NCI-H82 (cell line): ENCODE data around the gene SLC8A2.
"Not testable (repeated sequence)": the region's sequence is repeated elsewhere in the genome, so short reads cannot be mapped to it uniquely, and the experiment has no call there.

ENCODE experiments used
- DNase-seq: peaks from one replicate; lab custom pipeline; 2025; lab: John Stamatoyannopoulos, UW

The SLC8A2 gene

DNA sequence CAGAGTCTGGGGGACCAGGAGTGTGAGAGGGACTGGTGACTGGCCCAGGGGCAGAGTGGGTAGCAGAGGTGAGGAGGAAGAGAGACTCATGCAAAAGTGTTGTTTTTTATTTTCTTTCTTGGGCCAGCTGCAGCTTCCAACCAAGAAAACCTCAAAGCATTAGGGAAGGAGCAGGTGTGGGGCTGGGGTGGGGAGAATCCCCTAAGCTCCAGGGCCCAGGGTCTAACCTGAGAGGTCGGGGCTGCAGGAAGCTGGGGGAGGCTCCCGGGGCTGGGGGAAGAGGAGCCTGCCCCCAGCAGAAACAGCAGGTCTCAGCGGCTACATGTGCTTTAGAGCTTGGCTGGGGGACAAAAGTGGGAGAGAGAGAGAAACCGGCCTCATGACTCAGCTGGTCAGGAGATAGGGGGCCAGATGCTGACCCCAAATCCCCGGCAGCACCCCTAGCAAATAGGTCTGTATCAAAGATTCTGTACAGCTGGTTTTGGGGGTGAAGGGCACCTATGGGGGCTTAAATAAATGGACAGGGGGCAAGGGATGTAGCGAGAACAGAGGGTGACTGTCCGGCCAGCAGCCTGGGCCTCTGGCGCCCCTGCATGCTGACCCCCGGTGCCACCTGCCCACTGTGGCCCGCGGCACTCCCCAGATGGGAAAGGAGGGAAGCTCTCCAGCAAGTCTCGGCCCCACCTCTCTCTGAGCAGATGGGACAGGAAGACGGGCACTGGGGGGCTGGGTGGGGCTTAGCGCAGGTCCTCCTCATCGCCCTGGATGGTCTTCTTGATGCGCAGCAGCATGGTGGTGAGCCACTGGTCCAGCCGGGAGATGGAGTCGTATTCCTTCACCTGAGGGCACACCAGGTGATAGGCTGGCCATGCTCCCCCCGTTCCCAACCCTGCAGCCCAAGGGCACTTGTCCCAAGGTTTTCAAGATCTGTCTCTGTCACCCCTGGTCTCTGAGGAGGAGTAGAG, 16.1 kb upstream of the SLC8A2 start:
- DNase-seq = peak; percentile 43

DNA sequence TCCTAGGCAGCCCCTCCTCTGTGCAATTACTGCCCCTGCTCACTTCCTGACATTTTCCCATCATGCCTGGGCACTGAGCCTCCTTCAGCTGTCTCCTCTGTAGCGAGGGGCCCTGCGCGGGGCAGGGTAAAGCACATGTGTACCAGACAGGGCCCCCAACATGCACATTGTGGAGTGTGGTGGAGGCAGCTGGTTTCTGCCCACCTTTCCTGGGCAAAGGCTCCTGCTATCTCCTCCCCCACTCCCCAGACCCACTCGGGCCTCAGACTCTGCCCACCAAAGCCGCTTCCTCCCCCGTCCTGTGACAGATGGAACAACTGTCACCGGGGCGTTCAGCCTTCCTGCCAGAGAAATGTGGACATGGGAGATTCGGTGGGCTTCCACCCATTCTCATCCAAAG, 15.2 kb upstream of the SLC8A2 start:
- DNase-seq = peak; percentile 65

DNA sequence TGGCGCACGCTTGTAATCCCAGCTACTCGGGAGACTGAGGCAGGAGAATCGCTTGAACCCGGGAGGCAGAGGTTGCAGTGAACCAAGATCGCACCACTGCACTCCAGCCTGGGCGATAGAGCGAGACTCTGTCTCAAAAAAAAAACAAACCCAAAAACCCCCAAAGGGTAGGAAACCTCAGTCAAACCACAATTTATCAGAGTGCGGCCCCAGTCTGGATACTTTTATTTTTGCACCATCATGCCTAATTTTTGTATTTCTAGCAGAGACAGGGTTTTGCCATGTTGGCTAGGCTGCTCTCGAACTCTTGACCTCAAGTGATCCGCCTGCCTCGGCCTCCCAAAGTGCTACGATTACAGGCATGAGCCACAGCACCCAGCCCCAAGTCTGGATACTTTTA, 14.5 kb upstream of the SLC8A2 start:
- DNase-seq = not testable (repeated sequence)

DNA sequence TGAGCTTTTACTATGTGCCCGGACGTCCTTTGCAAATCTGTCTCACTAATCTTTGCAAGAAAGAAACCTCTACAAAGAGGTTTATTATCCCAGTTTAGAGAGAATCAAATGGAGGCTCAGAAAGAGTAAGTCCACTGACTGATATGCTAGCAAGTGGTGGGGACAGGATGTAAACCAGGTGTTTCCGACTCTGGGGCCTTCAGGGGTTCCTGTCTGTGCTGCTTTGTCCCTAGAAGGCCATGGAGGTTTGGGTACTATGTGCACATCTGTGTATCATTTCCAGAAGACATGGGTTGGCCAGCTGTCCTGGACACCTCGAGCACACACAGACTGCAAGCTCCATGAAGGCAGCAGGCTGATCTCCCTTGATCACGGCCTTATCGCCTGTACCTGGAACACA, 13.5 kb upstream of the SLC8A2 start:
- DNase-seq = no peak

DNA sequence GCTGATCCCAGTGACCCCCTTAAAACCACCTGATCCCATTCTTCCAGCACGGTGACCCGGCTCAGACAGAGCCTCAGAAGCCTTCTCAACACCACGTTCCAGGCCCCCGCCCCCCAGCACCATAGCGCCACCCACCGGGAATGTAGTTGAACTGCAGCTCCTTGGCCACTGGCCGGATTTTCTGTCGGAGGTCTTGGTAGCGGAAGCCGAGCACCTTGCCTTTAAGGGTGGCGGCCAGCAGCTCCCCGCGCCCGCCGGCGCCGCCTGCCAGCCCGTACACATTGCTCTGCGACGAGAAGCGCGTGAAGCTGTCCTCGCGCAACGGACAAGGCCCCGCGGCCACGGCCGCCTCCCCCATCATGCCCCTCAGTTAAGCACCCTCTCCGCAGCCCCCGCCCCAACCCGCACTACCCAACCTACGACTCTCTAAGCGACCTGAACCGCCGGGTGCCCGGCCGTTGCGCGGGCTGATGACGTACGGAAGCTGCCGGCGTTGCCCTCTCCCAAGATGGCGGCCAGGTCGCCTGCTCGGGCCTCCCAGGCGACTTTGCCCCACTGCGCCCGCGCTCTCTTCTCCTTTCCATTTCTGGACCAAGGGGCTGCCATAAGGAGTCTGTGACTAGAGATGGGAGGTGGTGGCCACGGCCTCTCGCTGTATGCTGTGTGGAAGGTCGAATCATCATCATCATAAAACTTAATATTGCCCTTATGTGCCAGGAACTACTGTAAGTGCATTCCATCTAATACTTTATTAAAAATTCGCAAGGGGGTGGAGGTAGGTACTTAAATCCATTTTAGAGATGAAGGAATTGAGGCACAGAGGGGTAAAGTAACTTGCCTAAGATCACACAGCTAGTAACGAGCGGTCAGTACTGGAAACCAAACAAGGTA, 12.4 kb upstream of the SLC8A2 start, which contains the start of gene KPTN:
Gene KPTN, minus strand, starts transcription at position 420 of the 891 bp plus-strand sequence. Its CDS starts 59 bp downstream, at position 361.
- peak; percentile 96 for DNase-seq

DNA sequence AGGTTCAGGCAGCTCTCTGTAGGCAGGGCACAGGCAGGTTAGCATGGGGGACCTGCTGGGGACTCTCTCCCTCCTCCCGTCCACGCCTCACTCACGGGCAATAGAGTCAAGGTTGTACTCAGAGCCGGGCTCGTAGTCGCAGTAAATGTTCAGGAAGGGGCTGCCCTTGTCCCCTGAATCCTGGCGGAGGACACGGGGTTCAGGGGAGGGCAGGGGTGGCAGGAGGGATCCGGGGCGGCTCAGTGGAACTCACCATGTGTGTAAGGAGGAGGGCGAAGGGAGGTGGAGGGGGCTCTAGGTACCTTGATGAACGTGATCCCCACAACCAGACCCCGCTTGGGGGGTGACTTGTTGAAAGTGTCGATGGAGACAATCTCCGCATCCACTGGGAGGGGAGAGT, 11.5 kb upstream of the SLC8A2 start:
- no peak for DNase-seq

DNA sequence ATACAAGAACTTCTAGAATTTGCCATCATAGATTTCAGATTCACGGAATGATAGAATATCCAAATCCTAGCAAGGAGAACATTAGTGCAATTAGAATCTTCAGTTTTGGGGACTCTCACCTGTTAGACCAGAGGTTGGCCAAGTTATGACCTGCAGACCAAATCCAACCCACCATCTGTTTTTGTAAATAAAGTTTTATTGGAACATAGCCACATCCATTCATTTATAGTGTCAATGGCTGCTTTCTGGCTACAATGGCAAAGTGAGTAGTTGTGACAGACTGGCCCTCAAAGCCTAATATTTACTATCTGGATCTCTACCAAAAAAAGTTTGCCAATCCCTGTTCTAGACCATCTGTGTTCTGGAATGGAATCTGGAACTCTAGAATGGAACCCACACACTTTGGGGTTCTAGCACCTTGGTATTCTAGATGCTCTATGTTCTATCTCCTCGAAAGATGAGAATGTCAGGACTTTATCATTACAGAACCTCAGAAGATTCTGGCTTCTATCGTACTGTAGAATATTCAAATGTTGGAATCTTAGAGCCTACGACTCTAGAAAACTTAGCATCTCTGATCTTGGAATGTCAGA, 9.9 kb upstream of the SLC8A2 start:
- DNase-seq = no peak

DNA sequence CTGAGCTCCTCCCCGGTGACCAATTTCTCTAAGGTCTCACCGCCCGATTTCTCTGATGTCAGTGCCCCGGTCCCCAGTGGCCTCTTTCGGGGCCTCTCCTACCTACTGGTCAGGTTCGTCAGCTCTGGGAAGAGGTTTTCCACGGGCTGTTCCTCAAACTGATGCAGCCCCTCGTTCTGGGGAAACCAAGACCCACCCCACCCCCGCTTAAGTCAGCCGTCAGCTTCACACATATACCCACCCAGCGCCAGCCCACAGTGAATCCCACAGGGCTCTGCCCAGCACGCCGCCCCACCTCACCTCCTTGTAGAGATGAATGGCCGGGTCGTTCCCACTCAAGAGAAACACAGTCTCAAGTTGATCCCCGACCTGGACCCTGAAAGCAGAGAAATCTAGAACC, 9.0 kb upstream of the SLC8A2 start:
- no peak for DNase-seq

DNA sequence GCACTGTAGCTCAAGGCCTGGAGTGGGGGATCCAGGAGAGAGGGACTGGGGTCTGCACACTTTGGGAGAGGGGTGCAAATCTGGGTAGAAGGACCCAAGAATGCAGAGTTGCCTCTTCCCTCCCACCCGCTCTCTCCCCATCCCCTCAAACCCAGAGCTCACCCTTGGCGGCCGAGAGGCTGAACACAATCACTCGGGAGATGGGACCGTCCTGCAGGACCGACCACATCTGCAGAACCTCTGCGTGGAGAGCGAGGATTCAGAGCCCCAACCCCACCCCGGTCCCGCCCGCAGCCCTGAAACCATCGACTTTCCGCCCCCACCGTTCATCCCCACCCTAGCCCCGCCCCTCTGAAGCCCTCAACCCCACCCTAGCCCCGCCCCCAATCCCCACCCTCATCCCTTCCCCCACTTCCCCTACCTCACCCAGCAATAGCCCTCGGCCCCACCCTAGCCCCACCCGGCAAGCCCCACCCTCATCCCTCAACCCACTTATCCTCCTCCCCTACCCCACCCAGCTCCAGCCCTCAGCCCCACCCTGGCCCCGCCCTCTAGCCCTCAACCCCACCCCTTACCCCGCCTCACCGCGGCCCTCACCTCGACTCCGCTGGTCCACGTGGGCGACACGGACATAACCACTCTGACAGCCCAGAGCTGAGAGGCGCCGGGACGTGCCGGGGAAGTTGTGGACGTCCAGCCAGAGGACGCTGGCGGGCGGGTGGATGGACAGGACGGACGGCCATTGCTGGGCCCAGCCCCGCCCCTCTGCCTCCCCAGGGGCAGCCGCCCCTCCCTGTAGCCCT, 8.2 kb upstream of the SLC8A2 start:
- peak; percentile 87 for DNase-seq

DNA sequence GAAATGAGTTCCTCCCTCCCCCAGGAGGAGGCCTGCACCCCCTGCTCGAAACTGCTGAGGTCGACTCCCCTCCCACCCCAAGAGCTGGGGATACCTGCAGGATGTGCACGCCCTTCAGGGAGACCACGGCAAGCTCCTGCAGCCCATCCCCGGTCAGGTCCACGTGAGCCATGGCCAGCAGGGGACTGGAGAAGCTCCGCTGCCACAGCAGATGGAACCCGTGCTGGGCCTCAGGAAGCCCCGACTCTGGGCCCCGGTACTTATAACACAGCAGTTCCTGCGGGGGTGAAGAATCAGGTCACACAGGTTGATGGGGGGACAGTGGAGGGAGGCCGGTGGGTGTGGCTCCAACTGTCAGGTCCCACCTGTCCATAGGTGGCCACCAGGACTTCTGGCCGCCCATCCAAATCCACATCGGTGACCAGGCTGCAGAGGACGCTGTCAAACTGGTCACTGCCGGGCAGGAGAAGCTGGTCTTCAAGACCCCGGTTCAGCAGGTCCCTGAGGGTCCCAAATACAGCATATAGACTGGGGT, 4.8 kb upstream of the SLC8A2 start:
- DNase-seq = no peak

DNA sequence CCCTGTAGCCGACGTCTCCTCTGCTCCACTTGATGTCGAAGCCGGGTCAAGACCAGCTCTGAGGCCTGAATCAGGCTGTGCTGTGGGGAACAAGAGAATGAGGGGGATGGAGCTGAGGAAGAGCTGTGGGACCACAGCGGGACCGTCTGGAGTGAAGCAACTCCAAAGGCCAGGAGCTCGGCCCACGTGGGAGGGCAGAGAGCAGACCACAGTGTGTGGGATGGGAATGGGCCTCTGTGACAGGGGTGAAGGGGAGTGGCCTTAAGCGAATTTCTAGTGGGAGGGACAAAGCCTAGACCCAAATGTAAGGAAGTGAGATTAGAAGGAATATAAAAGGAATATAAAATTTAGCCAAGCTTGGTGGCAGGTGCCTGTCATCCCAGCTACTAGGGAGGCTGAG, 3.8 kb upstream of the SLC8A2 start:
- no peak for DNase-seq

DNA sequence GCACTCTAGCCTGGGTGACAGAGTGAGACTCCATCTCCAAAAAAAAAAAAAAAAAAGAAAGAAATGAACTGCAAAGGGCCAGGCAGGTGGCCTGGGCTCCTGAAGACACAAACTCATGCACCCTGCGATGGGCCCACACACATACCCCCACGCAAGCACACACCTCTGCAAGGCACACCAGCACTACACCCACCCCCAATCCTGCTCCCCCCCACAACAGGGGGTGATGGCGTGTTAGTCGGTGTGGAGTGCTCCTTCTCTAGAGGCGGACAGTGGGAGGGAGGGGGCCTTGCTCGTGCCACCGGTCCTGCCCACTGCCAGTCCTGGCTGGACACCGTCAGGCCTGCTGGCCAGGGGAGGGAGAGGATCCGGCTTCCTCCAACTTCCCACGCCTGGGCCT, 1.6 kb upstream of the SLC8A2 start:
- DNase-seq = no peak

DNA sequence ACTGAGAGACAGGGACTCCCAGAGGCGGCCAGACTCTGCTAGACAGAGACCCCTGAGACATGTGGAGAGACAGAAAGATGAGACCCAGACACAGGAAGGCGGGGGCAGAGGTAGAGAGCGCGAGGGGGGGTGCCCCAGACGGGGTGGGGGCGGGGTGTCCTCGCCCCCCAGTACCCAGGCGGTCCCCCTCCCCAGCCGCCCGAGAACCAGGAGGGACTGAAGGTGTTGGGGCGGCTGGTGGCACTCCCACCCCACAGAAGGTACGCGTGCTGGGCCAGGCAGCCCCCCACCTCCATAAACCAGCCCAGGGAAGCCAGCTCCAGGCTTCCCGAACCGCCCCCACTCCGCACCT, 336 bp downstream of the SLC8A2 start:
- no peak for DNase-seq

DNA sequence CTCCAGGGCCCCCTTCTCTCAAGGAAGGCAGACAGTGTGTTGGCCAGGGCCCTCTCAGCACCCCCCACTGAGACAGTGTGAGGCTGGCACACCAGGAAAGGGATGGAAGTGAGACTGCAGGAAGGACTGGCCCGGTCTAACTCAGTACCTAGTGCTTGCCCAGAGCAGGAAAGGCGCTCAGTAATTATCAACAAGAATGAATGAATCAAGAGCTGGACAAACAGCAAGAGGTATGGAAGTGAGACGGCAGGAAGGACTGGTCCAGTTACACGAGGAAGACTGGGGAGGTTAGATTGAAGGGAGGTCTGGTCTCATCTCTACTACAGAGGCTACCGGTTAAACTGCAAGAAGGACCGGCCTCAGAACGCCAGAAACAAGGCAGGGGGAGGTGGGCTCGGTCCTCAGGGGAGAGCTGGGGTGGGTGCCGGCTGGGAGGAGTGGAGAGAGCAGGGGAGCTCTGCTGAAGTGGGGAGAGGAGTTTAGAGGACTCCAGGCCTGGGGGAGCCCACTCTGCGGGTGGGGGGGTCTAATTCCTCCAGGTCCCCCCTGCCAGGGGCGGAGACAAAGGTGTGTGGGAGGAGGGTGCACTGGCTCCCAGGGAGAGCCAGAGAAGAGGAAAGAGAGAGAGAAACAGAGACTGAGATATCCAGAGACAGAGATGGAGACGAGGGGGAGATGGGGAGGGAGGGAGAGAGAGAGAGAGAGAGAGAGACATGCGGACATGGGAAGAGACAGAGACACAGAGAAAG, 1.1 kb downstream of the SLC8A2 start:
- no peak for DNase-seq

DNA sequence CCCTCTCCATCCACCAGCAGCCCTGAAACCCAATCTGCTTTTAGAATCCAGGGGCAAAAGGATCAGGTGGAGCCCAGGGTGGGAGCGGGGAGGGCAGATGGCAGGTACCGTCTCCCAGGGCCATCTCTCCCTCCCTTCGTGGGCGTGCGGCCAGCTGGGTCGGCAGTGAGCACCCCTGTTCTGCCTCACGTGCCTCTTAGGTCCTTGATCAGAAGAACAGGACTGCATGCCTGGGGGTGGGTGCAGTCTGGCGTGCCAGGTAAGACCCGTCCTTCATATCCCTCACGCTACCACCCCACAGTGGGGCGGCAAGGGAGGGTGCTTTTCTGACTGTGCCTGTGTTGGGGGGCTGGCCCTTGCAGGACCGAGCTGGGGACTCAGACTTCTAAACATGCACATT, 2.0 kb downstream of the SLC8A2 start:
- peak; percentile 51 for DNase-seq

DNA sequence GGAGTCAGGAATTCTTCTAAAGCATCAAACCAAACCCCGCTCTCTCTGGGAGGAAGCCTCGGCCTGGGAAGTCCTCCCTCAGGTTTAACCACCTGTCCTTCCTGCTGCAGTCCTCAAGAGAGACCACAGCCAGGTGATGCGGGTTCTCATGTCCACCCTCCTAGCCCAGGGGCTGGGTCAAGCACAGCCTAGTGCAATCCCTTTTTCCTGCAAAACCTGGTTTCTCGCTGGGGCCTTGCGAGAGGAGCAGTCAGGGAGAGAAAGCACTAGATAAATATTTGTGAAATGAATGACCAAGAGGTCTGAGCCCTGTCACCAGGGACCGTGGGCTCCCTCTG, 2.4 kb downstream of the SLC8A2 start:
- no peak for DNase-seq

DNA sequence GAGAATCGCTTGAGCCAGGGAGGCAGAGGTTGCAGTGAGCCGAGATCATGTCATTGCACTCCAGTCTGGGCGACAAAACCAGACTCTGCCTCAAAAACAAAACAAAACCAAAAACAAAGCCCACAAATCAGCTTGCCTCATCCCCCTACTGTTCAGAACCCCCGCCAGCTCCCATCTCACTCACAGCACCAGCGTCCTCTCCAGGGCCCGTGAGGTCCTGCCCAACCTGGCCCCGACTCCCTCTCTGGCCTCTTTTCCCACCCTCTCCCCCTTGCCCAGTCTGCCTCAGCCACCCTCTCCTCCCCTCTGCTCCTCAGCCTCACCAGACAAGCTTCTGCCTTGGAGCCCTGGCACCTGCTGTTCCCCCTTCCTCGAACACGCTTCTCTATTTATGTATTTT, 3.8 kb downstream of the SLC8A2 start:
- DNase-seq = no peak

DNA sequence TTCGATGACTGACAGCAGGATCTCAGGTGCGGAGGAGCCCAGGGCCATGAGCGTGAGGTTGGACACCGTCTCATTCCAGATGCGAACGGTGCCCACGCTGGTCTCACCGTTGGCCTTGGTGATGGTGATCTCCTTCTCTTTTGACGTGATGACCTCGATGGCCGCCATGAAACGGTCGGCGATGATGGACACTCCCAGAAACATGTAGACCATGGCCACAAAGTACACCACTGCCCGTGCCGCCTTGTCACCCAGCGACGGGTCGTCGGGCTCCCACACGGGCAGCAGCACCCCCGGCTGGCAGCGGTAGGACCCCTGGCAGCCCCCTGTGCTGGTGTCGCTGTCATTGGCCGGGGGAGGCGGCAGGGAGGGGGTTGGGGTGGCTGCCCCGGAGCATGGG, 5.7 kb downstream of the SLC8A2 start:
- DNase-seq = no peak

DNA sequence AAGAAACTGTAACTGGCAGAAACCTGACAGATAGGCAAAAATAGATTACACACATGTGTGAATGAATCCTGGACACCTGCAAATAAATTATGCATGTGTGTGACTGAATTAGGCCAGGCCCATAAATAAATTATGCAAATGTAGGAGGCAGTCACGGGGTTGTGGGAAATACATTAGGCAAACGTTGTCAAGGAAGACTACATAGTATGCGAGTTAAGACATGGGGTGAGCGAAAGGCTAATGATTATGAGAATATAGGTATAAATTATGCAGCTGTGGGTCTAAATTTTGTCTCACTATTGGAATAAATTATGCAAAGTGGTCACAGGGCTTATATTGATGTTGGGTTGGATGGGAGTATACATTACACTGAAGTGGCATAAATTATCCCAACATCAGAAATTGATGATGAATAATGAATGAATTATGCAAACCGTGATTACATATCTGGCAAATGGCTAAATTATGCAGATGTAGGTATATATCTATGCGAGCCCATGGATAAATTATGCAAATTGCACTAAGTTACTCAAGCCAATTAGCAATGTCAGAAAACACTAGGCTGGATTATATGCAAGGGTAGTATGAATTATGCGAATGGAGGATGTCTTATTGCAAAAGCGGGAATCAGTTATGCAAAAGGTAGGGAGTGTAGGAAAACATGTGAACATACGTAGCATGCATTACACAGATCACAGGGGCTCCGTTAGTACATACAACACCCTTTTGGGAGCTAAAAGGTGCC, 6.8 kb downstream of the SLC8A2 start:
- no peak for DNase-seq

DNA sequence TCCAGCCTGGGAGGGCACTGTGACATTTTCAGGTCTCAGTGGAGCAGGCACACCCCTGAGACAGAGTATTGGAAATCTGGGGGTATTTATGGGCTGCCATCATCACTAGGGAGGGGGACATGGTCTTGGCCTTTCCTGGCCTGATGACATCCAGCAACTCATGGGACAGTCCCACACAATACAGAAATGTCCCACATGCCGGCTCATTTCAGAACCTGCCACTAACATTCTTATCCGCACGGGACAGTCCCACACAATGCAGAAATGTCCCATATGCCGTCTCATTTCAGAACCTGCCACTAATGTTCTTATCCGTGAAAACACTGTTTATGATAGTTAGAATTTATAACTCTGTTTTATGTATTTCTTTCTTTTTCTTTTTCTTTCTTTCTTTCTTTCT, 9.8 kb downstream of the SLC8A2 start:
- no peak for DNase-seq
